ENCODE data around the gene YIPF5. TPM values are rescaled to one million over a fixed set of nuclear protein-coding genes. Genes with fewer than 3 reads are reported as not detected.

YIPF5 gene
- total and polyA plus RNA-seq, 2 donors (not counting 3 experiments of a cell fraction or from before 2014, with no cell fraction given), result 73.7 to 78.7 TPM

DNA sequence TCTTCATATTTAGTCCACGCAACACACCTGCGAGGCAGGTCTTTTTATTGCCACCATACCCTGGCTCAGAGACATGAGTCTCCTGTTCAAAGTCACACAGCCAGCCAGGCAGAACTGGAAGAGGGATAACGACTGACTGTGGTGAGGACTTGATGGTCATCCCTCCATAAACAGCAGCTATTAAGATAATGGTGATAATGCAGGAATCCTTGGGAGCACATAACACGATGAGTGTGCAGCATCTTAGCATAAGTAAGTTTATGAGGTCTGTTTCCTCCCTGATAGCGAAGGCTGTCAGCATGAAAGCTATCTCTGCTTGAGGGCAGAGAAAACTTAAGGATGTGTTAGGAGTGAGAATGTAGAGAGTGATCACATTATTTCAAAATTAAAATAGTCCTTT, 31.1 kb upstream of the YIPF5 start:
- peaks cover 14% of the 10 kb centered on the region for H3K4me1 ChIP-seq (ENCODE audit: control insufficient read depth, extremely low read depth, insufficient read depth, low read length)
- FAIRE-seq, result no peak
- no peaks in the 10 kb centered on the region for H3K9me3 ChIP-seq (replicated peaks; ENCODE audit: control insufficient read depth, insufficient read depth, low read length)
- no peaks in the 10 kb centered on the region for H3K27me3 ChIP-seq (ENCODE audit: control insufficient read depth in 2 of 2, insufficient read depth in 2 of 2, low read length in 2 of 2)
- dilution Hi-C loops (cut with MboI; ENCODE audit: extremely low pct_ligation_motif_present, low sequenced_read_pairs) (no loop called here), intact Hi-C loops (cut with micrococcal nuclease) (loop anchor here (5.0 to 10.0 kb wide), 2 partner anchors 263 to 1496 kb away; no protein-coding TSS in a partner anchor)
- ChIA-PET POLR2A (no interaction called here), CTCF (interaction anchor here (1.1 kb wide), 1 partner anchor 1625 kb away, joined by 4 read pairs; no protein-coding TSS in a partner anchor)
- no peaks in the 10 kb centered on the region for H3K79me2 ChIP-seq (ENCODE audit: control insufficient read depth, insufficient read depth, low read length)
- no peaks in the 10 kb centered on the region for H4K20me1 ChIP-seq (replicated peaks; ENCODE audit: control insufficient read depth, extremely low read depth, insufficient read depth, low read length)
- H3K4me3 ChIP-seq (replicated peaks in 1 of 3; ENCODE audit: insufficient read depth in 1 of 3, low read depth in 1 of 3, low read length in 3 of 3), result no peak overlapping the region
- no peak overlapping the region for H3K4me2 ChIP-seq (ENCODE audit: insufficient read depth, low read length)
- H3K36me3 ChIP-seq (ENCODE audit: control insufficient read depth in 2 of 2, extremely low read depth in 1 of 2, insufficient read depth in 2 of 2, low read length in 2 of 2), result no peaks in the 10 kb centered on the region
- no peaks in the 10 kb centered on the region for H3K9me1 ChIP-seq (replicated peaks; ENCODE audit: control insufficient read depth, extremely low read depth, insufficient read depth, low read length)
- H3K9ac ChIP-seq (replicated peaks; ENCODE audit: extremely low read depth, insufficient read depth, low read length), result no peak overlapping the region
- no TSS peak for BruUV-seq (replicated peaks)
- H2AFZ ChIP-seq (ENCODE audit: low read depth, low read length), result peak overlapping the region; percentile 58
- DNase-seq (ENCODE audit: low read depth, low spot score), result peak; percentile 22
- H3K27ac ChIP-seq (ENCODE audit: insufficient read depth, low read depth, low read length), result no peak overlapping the region
- no peak for TF ChIP-seq MYC (IDR thresholded peaks at IDR 0.05; ENCODE audit: low read depth, low read length)
- TF ChIP-seq, protein P1, sequence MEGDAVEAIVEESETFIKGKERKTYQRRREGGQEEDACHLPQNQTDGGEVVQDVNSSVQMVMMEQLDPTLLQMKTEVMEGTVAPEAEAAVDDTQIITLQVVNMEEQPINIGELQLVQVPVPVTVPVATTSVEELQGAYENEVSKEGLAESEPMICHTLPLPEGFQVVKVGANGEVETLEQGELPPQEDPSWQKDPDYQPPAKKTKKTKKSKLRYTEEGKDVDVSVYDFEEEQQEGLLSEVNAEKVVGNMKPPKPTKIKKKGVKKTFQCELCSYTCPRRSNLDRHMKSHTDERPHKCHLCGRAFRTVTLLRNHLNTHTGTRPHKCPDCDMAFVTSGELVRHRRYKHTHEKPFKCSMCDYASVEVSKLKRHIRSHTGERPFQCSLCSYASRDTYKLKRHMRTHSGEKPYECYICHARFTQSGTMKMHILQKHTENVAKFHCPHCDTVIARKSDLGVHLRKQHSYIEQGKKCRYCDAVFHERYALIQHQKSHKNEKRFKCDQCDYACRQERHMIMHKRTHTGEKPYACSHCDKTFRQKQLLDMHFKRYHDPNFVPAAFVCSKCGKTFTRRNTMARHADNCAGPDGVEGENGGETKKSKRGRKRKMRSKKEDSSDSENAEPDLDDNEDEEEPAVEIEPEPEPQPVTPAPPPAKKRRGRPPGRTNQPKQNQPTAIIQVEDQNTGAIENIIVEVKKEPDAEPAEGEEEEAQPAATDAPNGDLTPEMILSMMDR (IDR thresholded peaks at IDR 0.05; ENCODE audit: extremely low read depth in 1 of 2, insufficient read depth in 1 of 2, low read depth in 1 of 2, low read length in 2 of 2), result no peak
- TF ChIP-seq POLR2AphosphoS5 (IDR thresholded peaks at IDR 0.05; ENCODE audit: insufficient read depth, low read depth, low read length), result no peak
- TF ChIP-seq POLR2A (IDR thresholded peaks at IDR 0.05; ENCODE audit: low read depth, low read length), result no peak
- TF ChIP-seq, protein P2, sequence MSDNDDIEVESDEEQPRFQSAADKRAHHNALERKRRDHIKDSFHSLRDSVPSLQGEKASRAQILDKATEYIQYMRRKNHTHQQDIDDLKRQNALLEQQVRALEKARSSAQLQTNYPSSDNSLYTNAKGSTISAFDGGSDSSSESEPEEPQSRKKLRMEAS (IDR thresholded peaks at IDR 0.05; ENCODE audit: insufficient read depth, insufficient read length), result no peak
- TF ChIP-seq JUN (IDR thresholded peaks at IDR 0.05; ENCODE audit: borderline replicate concordance, insufficient read depth, insufficient read length, low read depth), result no peak
- no peak for TF ChIP-seq GATA2 (IDR thresholded peaks at IDR 0.05; ENCODE audit: insufficient read depth, insufficient read length, low read depth, low read length)
- no peak for TF ChIP-seq EZH2 (IDR thresholded peaks at IDR 0.05; ENCODE audit: borderline replicate concordance, low read depth, low read length, severe bottlenecking)
- TF ChIP-seq FOS (IDR thresholded peaks at IDR 0.05; ENCODE audit: borderline replicate concordance, insufficient read depth, low read length), result no peak
